Thyroid gland (tissue), 4 donors: Measurements from ENCODE around the gene PDCL2.

Experiments used
- POLR2A ChIP-seq, 2 donors: fragments of 450-650 bp; IDR thresholded peaks; one replicate each; pipeline ENCODE4 v1.6.1; 2017; ENCODE audit warnings: antibody characterized with exemption in 2 of 2, mild to moderate bottlenecking in 2 of 2, moderate library complexity in 1 of 2
- TF ChIP-seq, protein P1 (sequence below), 6 experiments: fragments of 200-600 bp in 3 of 6; fragments of 450-650 bp in 3 of 6; sonication (generic) in 3 of 6; IDR thresholded peaks; one replicate each; pipeline ENCODE4 v1.5.1; 2016 to 2019; ENCODE audit warnings: antibody characterized with exemption in 6 of 6, mild to moderate bottlenecking in 2 of 6, inconsistent platforms in 1 of 6, moderate library complexity in 1 of 6

DNA sequence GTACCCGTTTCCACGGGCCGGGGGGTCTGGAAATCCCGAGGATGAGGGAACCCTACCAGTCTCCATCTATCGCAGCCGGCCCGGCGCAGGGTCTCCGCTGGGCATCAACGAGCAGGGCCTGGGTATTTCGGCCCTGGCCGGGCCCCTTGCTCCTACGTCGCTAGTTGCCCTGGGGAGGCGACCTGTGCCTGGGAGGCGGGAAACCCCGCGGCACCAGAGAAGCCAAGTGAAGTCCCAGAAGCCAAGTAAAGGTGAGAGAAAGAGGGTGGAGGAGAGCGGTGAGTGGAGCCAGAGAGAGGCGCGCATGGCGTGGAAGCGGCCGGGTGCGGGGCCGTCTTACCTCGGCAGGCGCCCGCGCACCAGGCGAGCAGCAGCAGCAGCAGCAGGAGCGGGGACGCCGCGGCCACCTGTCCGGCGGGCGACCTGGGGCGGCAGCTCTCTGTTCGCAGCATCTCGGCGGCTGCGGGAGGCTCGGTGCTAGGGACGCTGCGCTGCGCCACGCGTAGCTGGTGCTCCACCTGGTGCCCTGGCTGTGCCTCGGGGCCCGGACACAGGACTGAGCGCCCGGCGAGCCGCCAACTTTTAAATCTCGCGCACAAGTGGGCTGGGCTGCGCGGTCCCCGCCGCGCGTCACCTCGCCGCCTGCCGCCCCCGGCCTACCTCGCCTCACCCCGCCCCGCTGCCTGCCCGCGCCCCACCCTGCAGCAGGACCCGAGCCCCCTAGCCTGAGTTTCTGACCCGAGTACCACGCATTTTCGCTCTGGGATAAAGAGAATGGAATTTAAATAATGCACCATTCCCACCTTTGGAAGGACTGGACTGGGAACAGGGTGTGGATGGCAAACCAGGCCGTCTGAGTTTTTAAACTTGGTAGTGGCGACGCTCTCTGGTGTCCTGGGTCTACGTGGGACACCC is 44.0 kb upstream of the PDCL2 start, which contains the start of gene NMU:
- TF ChIP-seq, protein P1, sequence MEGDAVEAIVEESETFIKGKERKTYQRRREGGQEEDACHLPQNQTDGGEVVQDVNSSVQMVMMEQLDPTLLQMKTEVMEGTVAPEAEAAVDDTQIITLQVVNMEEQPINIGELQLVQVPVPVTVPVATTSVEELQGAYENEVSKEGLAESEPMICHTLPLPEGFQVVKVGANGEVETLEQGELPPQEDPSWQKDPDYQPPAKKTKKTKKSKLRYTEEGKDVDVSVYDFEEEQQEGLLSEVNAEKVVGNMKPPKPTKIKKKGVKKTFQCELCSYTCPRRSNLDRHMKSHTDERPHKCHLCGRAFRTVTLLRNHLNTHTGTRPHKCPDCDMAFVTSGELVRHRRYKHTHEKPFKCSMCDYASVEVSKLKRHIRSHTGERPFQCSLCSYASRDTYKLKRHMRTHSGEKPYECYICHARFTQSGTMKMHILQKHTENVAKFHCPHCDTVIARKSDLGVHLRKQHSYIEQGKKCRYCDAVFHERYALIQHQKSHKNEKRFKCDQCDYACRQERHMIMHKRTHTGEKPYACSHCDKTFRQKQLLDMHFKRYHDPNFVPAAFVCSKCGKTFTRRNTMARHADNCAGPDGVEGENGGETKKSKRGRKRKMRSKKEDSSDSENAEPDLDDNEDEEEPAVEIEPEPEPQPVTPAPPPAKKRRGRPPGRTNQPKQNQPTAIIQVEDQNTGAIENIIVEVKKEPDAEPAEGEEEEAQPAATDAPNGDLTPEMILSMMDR (IDR thresholded peaks at IDR 0.05) = no peak
- no peak for TF ChIP-seq POLR2A (IDR thresholded peaks at IDR 0.05)
